SK-N-SH treated with all-trans-retinoic acid at 6 μM for 48 hours (cell line): ENCODE results near the gene DCLK2.

Experiments
- CSDC2 ChIP-seq: fragments of 250-450 bp; sonication (Bioruptor Pico); IDR thresholded peaks from 2 replicates; pipeline ENCODE4 v1.5.0; 2020; ENCODE audit warnings: mild to moderate bottlenecking, moderate library complexity
- ESRRG ChIP-seq: fragments of 250-450 bp; sonication (Bioruptor Pico); IDR thresholded peaks from 2 replicates; pipeline ENCODE4 v1.6.1; 2021; ENCODE audit warnings: mild to moderate bottlenecking
- PPARA ChIP-seq: fragments of 250-450 bp; sonication (Bioruptor Pico); IDR thresholded peaks from 2 replicates; pipeline ENCODE4 v1.5.0; 2020; ENCODE audit warnings: mild to moderate bottlenecking, borderline replicate concordance
- RARB ChIP-seq: fragments of 250-450 bp; sonication (Bioruptor Pico); IDR thresholded peaks from 2 replicates; pipeline ENCODE4 v1.8.0; 2021; ENCODE audit warnings: mild to moderate bottlenecking, moderate library complexity
- TOX ChIP-seq: fragments of 250-450 bp; sonication (Bioruptor Pico); IDR thresholded peaks from 2 replicates; pipeline ENCODE4 v1.8.0; 2021; ENCODE audit warnings: mild to moderate bottlenecking, moderate library complexity, borderline replicate concordance
- ZC3H10 ChIP-seq: fragments of 250-450 bp; sonication (Bioruptor Pico); IDR thresholded peaks from 2 replicates; pipeline ENCODE4 v1.5.1; 2021; ENCODE audit warnings: mild to moderate bottlenecking, moderate library complexity
- ZFP3 ChIP-seq: fragments of 250-450 bp; sonication (Bioruptor Pico); IDR thresholded peaks from 2 replicates; pipeline ENCODE4 v1.5.0; 2020; ENCODE audit warnings: mild to moderate bottlenecking, moderate library complexity
- ZFP30 ChIP-seq: fragments of 450-650 bp; formaldehyde crosslinking; IDR thresholded peaks from 2 replicates; pipeline ENCODE4 v1.5.0; 2022; ENCODE audit warnings: mild to moderate bottlenecking, moderate library complexity
- ZNF8 ChIP-seq: fragments of 450-650 bp; formaldehyde crosslinking; IDR thresholded peaks from 2 replicates; pipeline ENCODE4 v1.5.0; 2020; ENCODE audit warnings: mild to moderate bottlenecking, moderate library complexity
- TF ChIP-seq, protein P1 (sequence below): fragments of 250-450 bp; sonication (Bioruptor Pico); IDR thresholded peaks from 2 replicates; pipeline ENCODE4 v1.5.1; 2020; ENCODE audit warnings: low read depth, mild to moderate bottlenecking, moderate library complexity
- TF ChIP-seq, protein P2 (sequence below): fragments of 250-450 bp; sonication (Bioruptor Pico); IDR thresholded peaks from 2 replicates; pipeline ENCODE4 v1.8.0; 2020; ENCODE audit warnings: mild to moderate bottlenecking, moderate library complexity, borderline replicate concordance

- TF ChIP-seq ZNF8 (CRISPR knock-in tag) (no peak), ESRRG (no peak), PPARA (CRISPR knock-in tag) (no peak), ZC3H10 (CRISPR knock-in tag) (no peak), RARB (CRISPR knock-in tag) (no peak), ZFP3 (CRISPR knock-in tag) (no peak), ZFP30 (CRISPR knock-in tag) (no peak), CSDC2 (CRISPR knock-in tag) (no peak), TOX (CRISPR knock-in tag) (no peak)
- TF ChIP-seq, protein P1, sequence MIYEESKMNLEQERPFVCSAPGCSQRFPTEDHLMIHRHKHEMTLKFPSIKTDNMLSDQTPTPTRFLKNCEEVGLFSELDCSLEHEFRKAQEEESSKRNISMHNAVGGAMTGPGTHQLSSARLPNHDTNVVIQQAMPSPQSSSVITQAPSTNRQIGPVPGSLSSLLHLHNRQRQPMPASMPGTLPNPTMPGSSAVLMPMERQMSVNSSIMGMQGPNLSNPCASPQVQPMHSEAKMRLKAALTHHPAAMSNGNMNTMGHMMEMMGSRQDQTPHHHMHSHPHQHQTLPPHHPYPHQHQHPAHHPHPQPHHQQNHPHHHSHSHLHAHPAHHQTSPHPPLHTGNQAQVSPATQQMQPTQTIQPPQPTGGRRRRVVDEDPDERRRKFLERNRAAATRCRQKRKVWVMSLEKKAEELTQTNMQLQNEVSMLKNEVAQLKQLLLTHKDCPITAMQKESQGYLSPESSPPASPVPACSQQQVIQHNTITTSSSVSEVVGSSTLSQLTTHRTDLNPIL (CRISPR knock-in tag): no peak
- TF ChIP-seq, protein P2, sequence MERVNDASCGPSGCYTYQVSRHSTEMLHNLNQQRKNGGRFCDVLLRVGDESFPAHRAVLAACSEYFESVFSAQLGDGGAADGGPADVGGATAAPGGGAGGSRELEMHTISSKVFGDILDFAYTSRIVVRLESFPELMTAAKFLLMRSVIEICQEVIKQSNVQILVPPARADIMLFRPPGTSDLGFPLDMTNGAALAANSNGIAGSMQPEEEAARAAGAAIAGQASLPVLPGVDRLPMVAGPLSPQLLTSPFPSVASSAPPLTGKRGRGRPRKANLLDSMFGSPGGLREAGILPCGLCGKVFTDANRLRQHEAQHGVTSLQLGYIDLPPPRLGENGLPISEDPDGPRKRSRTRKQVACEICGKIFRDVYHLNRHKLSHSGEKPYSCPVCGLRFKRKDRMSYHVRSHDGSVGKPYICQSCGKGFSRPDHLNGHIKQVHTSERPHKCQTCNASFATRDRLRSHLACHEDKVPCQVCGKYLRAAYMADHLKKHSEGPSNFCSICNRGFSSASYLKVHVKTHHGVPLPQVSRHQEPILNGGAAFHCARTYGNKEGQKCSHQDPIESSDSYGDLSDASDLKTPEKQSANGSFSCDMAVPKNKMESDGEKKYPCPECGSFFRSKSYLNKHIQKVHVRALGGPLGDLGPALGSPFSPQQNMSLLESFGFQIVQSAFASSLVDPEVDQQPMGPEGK (CRISPR knock-in tag): no peak
Measured at GRCh38 chr4:150145090-150145945, 67.1 kb downstream of the DCLK2 start.
